Ureter (tissue), 1 donor: ENCODE results near the gene TST. TPM values are rescaled to one million over a fixed set of nuclear protein-coding genes. Genes with fewer than 3 reads are reported as not detected.

Source experiments
- total RNA-seq: library from RNA; stranded (reverse); gene quantifications from one replicate; pipeline ENCODE4 v1.2.4, GENCODE V29; 2023
- donor health status: DM: yes; HTN: yes; CAD: no.

Gene TST
- total RNA-seq, 1 donor from 2014 or later: 53.4 TPM

Other genes with a start within 250 kb of the TST start
- gene IFT27, start 243.3 kb downstream of the TST start, total RNA-seq: 41.2 TPM
- 125 TPM for gene PVALB, start 202.4 kb downstream of the TST start, total RNA-seq
- 27.2 TPM for gene NCF4, start 158.4 kb downstream of the TST start, total RNA-seq
- 8.6 TPM for gene CSF2RB, start 105.8 kb downstream of the TST start, total RNA-seq
- 42.7 TPM for gene MPST, start 295 bp upstream of the TST start, total RNA-seq
- 37.2 TPM for gene KCTD17, start 32.3 kb upstream of the TST start, total RNA-seq
- gene TMPRSS6, start 90.3 kb upstream of the TST start, total RNA-seq: 0.31 TPM
- gene IL2RB, start 130.5 kb upstream of the TST start, total RNA-seq: 7.5 TPM
- gene C1QTNF6, start 168.8 kb upstream of the TST start, total RNA-seq: 9.4 TPM
- gene SSTR3, start 193.0 kb upstream of the TST start, total RNA-seq: not detected
- 30.4 TPM for gene RAC2, start 224.8 kb upstream of the TST start, total RNA-seq